ENCODE results near the gene MTA3.

The MTA3 gene

DNA sequence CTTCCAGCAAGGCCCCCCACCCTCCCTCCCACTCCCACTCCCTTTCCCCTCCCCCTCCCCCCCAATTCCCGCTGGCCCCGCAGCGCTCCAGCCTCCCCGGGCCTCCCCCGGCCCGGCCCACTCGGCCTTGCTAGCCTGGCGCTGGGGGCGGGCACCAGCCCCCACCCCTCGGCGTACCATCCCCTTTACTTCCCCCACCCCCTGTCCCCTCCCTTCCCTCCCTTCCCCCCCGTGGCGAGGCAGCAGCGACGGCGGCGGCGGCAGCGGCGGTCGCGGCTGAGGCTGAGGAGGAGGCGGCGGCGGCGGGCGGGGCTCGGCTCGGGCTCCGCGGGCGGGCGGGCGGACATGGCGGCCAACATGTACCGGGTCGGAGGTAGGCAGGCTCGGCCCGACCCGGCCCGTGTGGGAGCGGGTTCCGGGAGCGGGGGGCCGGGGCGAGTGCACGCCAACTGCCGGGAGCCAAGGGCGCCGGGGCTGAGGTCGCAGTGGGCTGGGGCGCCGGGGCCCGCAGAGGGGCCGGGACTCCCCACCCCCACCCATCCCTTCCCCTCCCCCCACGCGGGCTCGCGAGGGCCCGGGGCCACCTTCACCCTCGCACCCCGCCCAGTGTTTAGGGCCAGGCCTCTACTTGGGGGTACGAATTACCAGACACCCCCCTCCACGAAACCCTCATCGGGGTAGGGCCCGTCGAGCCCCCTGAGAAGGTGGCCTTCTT, at the start of gene MTA3:
TSS of gene MTA3 (plus strand) at position 232 of the 715 bp plus-strand sequence. CDS start at position 346, 114 bp downstream.
- H3K4me3 ChIP-seq (ENCODE audit: low read depth, low read length, poor library complexity, severe bottlenecking), result peak within 1 kb of the TSS; percentile 91
- no peaks in the 10 kb centered on the region for H3K27me3 ChIP-seq (ENCODE audit: insufficient read depth, low read length)
- TF ChIP-seq EZH2 (IDR thresholded peaks at IDR 0.05; ENCODE audit: borderline replicate concordance, low read length) (no peak), CTCF (IDR thresholded peaks at IDR 0.05; ENCODE audit: low read length) (no peak)
- H3K9ac ChIP-seq (ENCODE audit: low read length), result peak within 1 kb of the TSS; percentile 88
- no peaks in the 10 kb centered on the region for H3K9me2 ChIP-seq (ENCODE audit: low read depth, low read length)
- no peaks in the 10 kb centered on the region for H4K20me1 ChIP-seq (ENCODE audit: insufficient read depth, low read length)
- peak within 1 kb of the TSS; percentile 88 for H3K4me2 ChIP-seq (ENCODE audit: low read length)
- peaks cover 51% of the 10 kb centered on the region for H3K4me1 ChIP-seq (ENCODE audit: insufficient read depth, low read length, severe bottlenecking)
- H3K36me3 ChIP-seq (ENCODE audit: insufficient read depth, low read length), result peaks cover 30% of the 10 kb centered on the region
- peak within 1 kb of the TSS; percentile 99 for H3K27ac ChIP-seq (ENCODE audit: low read depth, low read length, poor library complexity, severe bottlenecking)
- no peak within 1 kb of the TSS for H2AFZ ChIP-seq (ENCODE audit: low read length)
- peaks cover 26% of the 10 kb centered on the region for H3K79me2 ChIP-seq (ENCODE audit: insufficient read depth, low read length)
- H3F3A ChIP-seq (ENCODE audit: insufficient read depth, low read length), result peaks cover 7% of the 10 kb centered on the region; the same call in 1 of the 2 replicates
- no peaks in the 10 kb centered on the region for H3K9me3 ChIP-seq (ENCODE audit: low read length)

GRCh38 chr2:42519624-42520023, 48.8 kb upstream of the MTA3 start:
- Histone ChIP-seq H3K27ac (ENCODE audit: low read depth, low read length, poor library complexity, severe bottlenecking) (no peak overlapping the region), H4K20me1 (ENCODE audit: insufficient read depth, low read length) (no peaks in the 10 kb centered on the region), H2AFZ (ENCODE audit: low read length) (no peak overlapping the region), H3K4me2 (ENCODE audit: low read length) (no peak overlapping the region), H3K79me2 (ENCODE audit: insufficient read depth, low read length) (no peaks in the 10 kb centered on the region), H3F3A (ENCODE audit: insufficient read depth, low read length) (no peaks in the 10 kb centered on the region), H3K36me3 (ENCODE audit: insufficient read depth, low read length) (no peaks in the 10 kb centered on the region), H3K9me3 (ENCODE audit: low read length) (no peaks in the 10 kb centered on the region), H3K4me1 (ENCODE audit: insufficient read depth, low read length, severe bottlenecking) (peaks cover 13% of the 10 kb centered on the region), H3K9me2 (ENCODE audit: low read depth, low read length) (no peaks in the 10 kb centered on the region), H3K4me3 (ENCODE audit: low read depth, low read length, poor library complexity, severe bottlenecking) (no peak overlapping the region), H3K9ac (ENCODE audit: low read length) (no peak overlapping the region), H3K27me3 (ENCODE audit: insufficient read depth, low read length) (no peaks in the 10 kb centered on the region)
- TF ChIP-seq CTCF (IDR thresholded peaks at IDR 0.05; ENCODE audit: low read length) (no peak), EZH2 (IDR thresholded peaks at IDR 0.05; ENCODE audit: borderline replicate concordance, low read length) (no peak)

GRCh38 chr2:42522035-42522434, 46.4 kb upstream of the MTA3 start:
- Histone ChIP-seq H3K4me3 (ENCODE audit: low read depth, low read length, poor library complexity, severe bottlenecking) (no peak overlapping the region), H3K79me2 (ENCODE audit: insufficient read depth, low read length) (no peaks in the 10 kb centered on the region), H3F3A (ENCODE audit: insufficient read depth, low read length) (no peaks in the 10 kb centered on the region), H3K4me2 (ENCODE audit: low read length) (no peak overlapping the region), H3K9me3 (ENCODE audit: low read length) (0 out of 2 replicates have a peak, but pooled peaks cover under 1% of the 10 kb centered on the region), H3K27me3 (ENCODE audit: insufficient read depth, low read length) (no peaks in the 10 kb centered on the region), H4K20me1 (ENCODE audit: insufficient read depth, low read length) (no peaks in the 10 kb centered on the region), H2AFZ (ENCODE audit: low read length) (no peak overlapping the region), H3K9ac (ENCODE audit: low read length) (no peak overlapping the region), H3K4me1 (ENCODE audit: insufficient read depth, low read length, severe bottlenecking) (peaks cover 17% of the 10 kb centered on the region), H3K36me3 (ENCODE audit: insufficient read depth, low read length) (no peaks in the 10 kb centered on the region), H3K9me2 (ENCODE audit: low read depth, low read length) (no peaks in the 10 kb centered on the region), H3K27ac (ENCODE audit: low read depth, low read length, poor library complexity, severe bottlenecking) (no peak overlapping the region)
- TF ChIP-seq EZH2 (IDR thresholded peaks at IDR 0.05; ENCODE audit: borderline replicate concordance, low read length) (no peak), CTCF (IDR thresholded peaks at IDR 0.05; ENCODE audit: low read length) (no peak)

Data from OCI-LY1 (cell line).